Sigmoid colon (tissue), 7 donors: ENCODE measurements around the gene UBE3C. TPM values are rescaled to one million over a fixed set of nuclear protein-coding genes. Genes with fewer than 3 reads are reported as not detected.

Source experiments
- DNase-seq: peaks from one replicate; pipeline ENCODE4 v3.0.0-alpha.2; 2019
- H3K27ac ChIP-seq, 4 donors: fragments of 200-600 bp; sonication (generic); one replicate each; pipeline ENCODE4 v1.5.1; 2016 to 2019; ENCODE audit warnings: mild to moderate bottlenecking in 1 of 4
- H3K27me3 ChIP-seq, 3 donors: fragments of 200-600 bp; sonication (generic); one replicate each; pipeline ENCODE4 v1.5.1; 2019; ENCODE audit warnings: mild to moderate bottlenecking in 1 of 3
- H3K36me3 ChIP-seq, 4 donors: fragments of 200-600 bp; sonication (generic); one replicate each; pipeline ENCODE4 v1.5.1; 2016 to 2019
- H3K4me1 ChIP-seq, 4 donors: fragments of 200-600 bp; sonication (generic); one replicate each; pipeline ENCODE4 v1.5.1; 2017 to 2019
- H3K4me3 ChIP-seq, 4 donors: fragments of 200-600 bp; sonication (generic); one replicate each; pipeline ENCODE4 v1.5.1; 2017 to 2019; ENCODE audit warnings: mild to moderate bottlenecking in 2 of 4, moderate library complexity in 1 of 4
- H3K9me3 ChIP-seq, 4 donors: fragments of 200-600 bp in 3 of 4; sonication (generic) in 3 of 4; one replicate each; pipeline versions ENCODE4 v1.5.1 to v1.6.1; 2013 to 2019
- EP300 ChIP-seq, 4 donors: sonication (generic); formaldehyde crosslinking; IDR thresholded peaks; one replicate each; pipeline ENCODE4 v1.6.1; 2017; ENCODE audit warnings: antibody characterized with exemption in 4 of 4
- POLR2A ChIP-seq, 2 donors: fragments of 450-650 bp; IDR thresholded peaks; one replicate each; pipeline ENCODE4 v1.6.1; 2016; ENCODE audit warnings: antibody characterized with exemption in 2 of 2, mild to moderate bottlenecking in 2 of 2, moderate library complexity in 2 of 2
- POLR2AphosphoS5 ChIP-seq, 4 donors: sonication (generic); formaldehyde crosslinking; IDR thresholded peaks; one replicate each; pipeline ENCODE4 v1.6.1; 2017; ENCODE audit warnings: antibody characterized with exemption in 4 of 4
- WGBS, 2 donors: extraction: QIAGEN DNeasy Blood & Tissue Kit; methylation state at CpG; one replicate each; pipeline ENCODE4 v1.1.7; 2013; 5-methylcytosine and 5-hydroxymethylcytosine counted together
- intact Hi-C: fragments of 100-400 bp; cut with DNase I; formaldehyde crosslinking; loops from one replicate; pipeline ENCODE4 v1.15.1; 2023
- polyA plus RNA-seq, 3 donors: library from polyadenylated mRNA; stranded (reverse); fragments of 200-250 nt; gene quantifications; one replicate each; pipeline ENCODE4 v1.2.3, GENCODE V29; 2013
- total RNA-seq, 4 donors: library from RNA; depleted of rRNA; stranded (reverse); fragments of >200 nt; gene quantifications; one replicate each; pipeline ENCODE4 v1.1.0, GENCODE V29; 2016
- TF ChIP-seq, protein P1 (sequence below), 4 experiments: fragments of 450-650 bp in 3 of 4; fragments of 200-600 bp in 1 of 4; IDR thresholded peaks; one replicate each; pipeline ENCODE4 v1.5.1; 2016 to 2019; ENCODE audit warnings: antibody characterized with exemption in 4 of 4, mild to moderate bottlenecking in 3 of 4, moderate library complexity in 2 of 4
- donor health status: healthy with polysubstance abuse.
- donor health status: Bipolar disorder and iron deficiency.
- donor health status: healthy.

UBE3C gene
- total and polyA plus RNA-seq, 7 donors, result 21.0 to 84.2 (median 55.7) TPM

DNA sequence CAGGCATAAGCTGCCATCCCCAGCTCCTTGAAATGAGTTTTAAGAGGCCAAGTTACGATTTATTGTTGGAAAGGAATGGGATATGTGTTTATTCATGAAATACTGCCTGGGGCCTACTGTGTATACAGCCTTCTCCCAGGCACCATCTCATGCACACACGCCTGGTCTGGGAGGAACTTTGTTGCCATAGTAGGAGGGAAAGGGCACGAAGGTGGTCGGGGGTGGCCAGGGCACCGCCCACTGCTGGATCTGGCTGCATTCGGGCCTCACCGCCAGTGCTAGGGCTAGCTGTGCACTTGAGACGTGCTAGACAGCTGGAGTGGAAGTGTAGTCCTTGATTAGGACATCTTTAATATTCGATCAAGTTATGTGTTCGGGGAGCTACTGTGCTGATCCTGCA lies 84.0 kb downstream of the UBE3C start:
- no peak for TF ChIP-seq POLR2A (IDR thresholded peaks at IDR 0.05)
- no peak for TF ChIP-seq POLR2AphosphoS5 (IDR thresholded peaks at IDR 0.05)
- TF ChIP-seq, protein P1, sequence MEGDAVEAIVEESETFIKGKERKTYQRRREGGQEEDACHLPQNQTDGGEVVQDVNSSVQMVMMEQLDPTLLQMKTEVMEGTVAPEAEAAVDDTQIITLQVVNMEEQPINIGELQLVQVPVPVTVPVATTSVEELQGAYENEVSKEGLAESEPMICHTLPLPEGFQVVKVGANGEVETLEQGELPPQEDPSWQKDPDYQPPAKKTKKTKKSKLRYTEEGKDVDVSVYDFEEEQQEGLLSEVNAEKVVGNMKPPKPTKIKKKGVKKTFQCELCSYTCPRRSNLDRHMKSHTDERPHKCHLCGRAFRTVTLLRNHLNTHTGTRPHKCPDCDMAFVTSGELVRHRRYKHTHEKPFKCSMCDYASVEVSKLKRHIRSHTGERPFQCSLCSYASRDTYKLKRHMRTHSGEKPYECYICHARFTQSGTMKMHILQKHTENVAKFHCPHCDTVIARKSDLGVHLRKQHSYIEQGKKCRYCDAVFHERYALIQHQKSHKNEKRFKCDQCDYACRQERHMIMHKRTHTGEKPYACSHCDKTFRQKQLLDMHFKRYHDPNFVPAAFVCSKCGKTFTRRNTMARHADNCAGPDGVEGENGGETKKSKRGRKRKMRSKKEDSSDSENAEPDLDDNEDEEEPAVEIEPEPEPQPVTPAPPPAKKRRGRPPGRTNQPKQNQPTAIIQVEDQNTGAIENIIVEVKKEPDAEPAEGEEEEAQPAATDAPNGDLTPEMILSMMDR (IDR thresholded peaks at IDR 0.05), result no peak
- no peak for TF ChIP-seq EP300 (IDR thresholded peaks at IDR 0.05)
- 88 to 91% methylated on average over 10 of the region's 10 CpGs for WGBS, 2 donors
- Histone ChIP-seq H3K9me3 (no peaks in the 10 kb centered on the region), H3K36me3 (peaks cover 9 to 82% (median 24%) of the 10 kb centered on the region in 4 donors), H3K4me1 (peaks cover 0 to 6% (median 0%) of the 10 kb centered on the region in 4 donors), H3K27me3 (no peaks in the 10 kb centered on the region), H3K27ac (peak overlapping the region in 2 of 4 donors; percentile 2 to 26), H3K4me3 (no peak overlapping the region)
- DNase-seq, result no peak
- intact Hi-C loops, result no loop called here

DNA sequence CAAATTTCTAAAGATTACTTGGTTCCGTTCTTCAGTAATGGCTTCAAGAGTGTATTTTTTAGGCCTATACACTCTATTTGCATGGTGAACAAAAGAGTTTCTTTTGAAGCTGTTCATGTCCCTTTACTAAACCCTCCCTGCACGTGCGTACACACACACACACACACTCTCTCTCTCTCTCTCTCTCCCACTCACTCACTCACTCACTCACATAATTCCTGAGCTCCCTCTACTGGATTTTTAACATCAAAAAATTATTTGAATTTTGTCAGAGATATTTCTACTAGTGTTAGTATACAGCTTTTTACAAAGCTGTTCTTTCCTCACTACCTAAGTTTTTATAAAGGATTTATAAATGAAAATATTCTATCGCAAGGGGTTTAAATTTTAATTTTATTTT lies 85.9 kb downstream of the UBE3C start:
- no peak overlapping the region for H3K4me3 ChIP-seq
- 71 to 82% methylated on average over 4 of the region's 4 CpGs for WGBS, 2 donors
- DNase-seq, result no peak
- H3K4me1 ChIP-seq, result peaks cover 0 to 6% (median 0%) of the 10 kb centered on the region in 4 donors
- H3K27me3 ChIP-seq, result no peaks in the 10 kb centered on the region
- H3K36me3 ChIP-seq, result peaks cover 6 to 77% (median 16%) of the 10 kb centered on the region in 4 donors
- TF ChIP-seq EP300 (IDR thresholded peaks at IDR 0.05) (no peak), POLR2AphosphoS5 (IDR thresholded peaks at IDR 0.05) (no peak), POLR2A (IDR thresholded peaks at IDR 0.05) (no peak)
- TF ChIP-seq, protein P1 (IDR thresholded peaks at IDR 0.05), result no peak
- H3K27ac ChIP-seq, result no peak overlapping the region
- intact Hi-C loops, result no loop called here
- no peaks in the 10 kb centered on the region for H3K9me3 ChIP-seq

DNA sequence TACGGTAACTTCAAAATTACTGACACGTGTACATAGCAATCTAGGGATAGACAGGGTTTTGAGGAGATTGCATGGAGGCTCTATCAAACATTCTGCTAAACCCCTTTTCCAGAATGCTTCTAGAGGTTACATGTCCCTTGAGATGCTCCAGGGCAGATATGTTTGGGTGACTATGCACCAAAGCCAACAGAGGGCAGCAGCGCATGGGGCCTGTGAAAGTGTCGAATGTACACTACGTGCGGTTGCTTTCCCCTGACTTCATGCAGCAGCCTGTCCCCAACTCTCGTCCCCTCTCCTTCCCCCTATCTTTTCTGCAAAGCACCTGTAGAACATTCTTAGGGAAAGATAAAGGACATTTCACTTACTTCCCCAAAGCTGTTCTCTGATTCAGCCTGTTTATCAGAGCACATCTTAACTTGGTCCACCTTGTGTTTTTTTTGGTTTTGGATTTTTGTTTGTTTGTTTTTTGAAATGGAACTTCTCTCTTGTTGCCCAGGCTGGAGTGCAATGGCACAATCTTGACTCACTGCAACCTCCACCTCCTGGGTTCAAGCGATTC lies 90.2 kb downstream of the UBE3C start:
- Histone ChIP-seq H3K36me3 (peaks cover under 1 to 85% (median 18%) of the 10 kb centered on the region in 4 donors), H3K4me3 (no peak overlapping the region), H3K4me1 (no peaks in the 10 kb centered on the region), H3K27me3 (no peaks in the 10 kb centered on the region), H3K27ac (no peak overlapping the region), H3K9me3 (no peaks in the 10 kb centered on the region)
- TF ChIP-seq EP300 (IDR thresholded peaks at IDR 0.05), result no peak
- no peak for TF ChIP-seq POLR2A (IDR thresholded peaks at IDR 0.05)
- TF ChIP-seq, protein P1 (IDR thresholded peaks at IDR 0.05), result no peak
- TF ChIP-seq POLR2AphosphoS5 (IDR thresholded peaks at IDR 0.05), result no peak
- no peak for DNase-seq
- WGBS, 2 donors, result 88% methylated on average over 8 of the region's 8 CpGs
- intact Hi-C loops, result no loop called here

DNA sequence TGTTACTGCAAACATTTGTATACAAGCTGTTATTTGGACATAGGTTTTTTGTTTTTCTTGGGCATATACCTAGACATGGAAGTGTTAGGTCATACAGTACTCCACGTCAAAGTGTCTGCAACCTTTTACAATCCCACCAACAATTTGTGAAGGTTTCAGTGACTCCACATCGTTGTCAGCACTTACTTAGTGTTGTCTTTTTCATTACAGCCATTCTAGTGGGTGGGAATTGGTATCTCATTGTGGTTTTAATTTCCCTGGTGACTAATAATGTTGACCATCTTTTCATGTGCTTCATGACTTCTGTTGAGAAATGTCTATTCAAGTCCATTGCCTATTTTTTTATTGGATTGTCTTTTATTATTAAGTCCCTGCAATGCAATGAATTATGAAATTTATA lies 95.0 kb downstream of the UBE3C start:
- TF ChIP-seq EP300 (IDR thresholded peaks at IDR 0.05) (no peak), POLR2AphosphoS5 (IDR thresholded peaks at IDR 0.05) (no peak), POLR2A (IDR thresholded peaks at IDR 0.05) (no peak)
- TF ChIP-seq, protein P1 (IDR thresholded peaks at IDR 0.05), result no peak

DNA sequence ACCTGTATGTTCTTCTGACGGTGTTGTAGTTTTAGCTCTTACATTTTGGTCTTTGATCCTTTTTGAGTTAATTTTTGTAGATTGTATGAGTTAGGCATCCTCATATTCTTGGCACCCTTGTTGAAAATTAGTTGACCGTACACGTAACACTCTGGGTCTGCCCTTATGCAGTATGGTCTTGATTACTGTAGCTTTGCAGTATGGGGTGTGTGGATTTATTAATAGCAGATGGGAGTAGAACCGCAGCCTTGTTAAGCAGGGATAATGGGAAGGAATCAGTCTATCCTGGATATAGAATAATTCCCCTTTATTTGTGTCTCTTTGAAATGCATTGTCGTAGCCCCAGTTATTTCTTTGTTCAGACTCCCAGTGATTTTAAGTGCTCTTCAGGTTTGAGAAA lies 95.5 kb downstream of the UBE3C start:
- TF ChIP-seq POLR2AphosphoS5 (IDR thresholded peaks at IDR 0.05), result no peak
- no peak for TF ChIP-seq EP300 (IDR thresholded peaks at IDR 0.05)
- no peak for TF ChIP-seq POLR2A (IDR thresholded peaks at IDR 0.05)
- TF ChIP-seq, protein P1 (IDR thresholded peaks at IDR 0.05), result no peak
- Histone ChIP-seq H3K4me1 (no peaks in the 10 kb centered on the region), H3K27me3 (no peaks in the 10 kb centered on the region), H3K9me3 (no peaks in the 10 kb centered on the region), H3K27ac (no peak overlapping the region), H3K4me3 (no peak overlapping the region), H3K36me3 (peaks cover 0 to 61% (median 22%) of the 10 kb centered on the region in 4 donors)
- intact Hi-C loops, result no loop called here
- no peak for DNase-seq
- WGBS, 2 donors, result 48 to 98% methylated on average over 5 of the region's 5 CpGs

More for the DNA sequence above, 95.0 kb downstream of the UBE3C start:
- 74 to 77% methylated on average over 2 of the region's 2 CpGs for WGBS, 2 donors
- intact Hi-C loops, result no loop called here
- Histone ChIP-seq H3K27ac (no peak overlapping the region), H3K9me3 (no peaks in the 10 kb centered on the region), H3K27me3 (no peaks in the 10 kb centered on the region), H3K4me1 (no peaks in the 10 kb centered on the region), H3K4me3 (no peak overlapping the region), H3K36me3 (peaks cover 0 to 56% (median 21%) of the 10 kb centered on the region in 4 donors)
- DNase-seq, result no peak
